Kidney epithelial cell (primary cell): ENCODE results near the gene DTWD2. TPM values are rescaled to one million over a fixed set of nuclear protein-coding genes. Genes with fewer than 3 reads are reported as not detected.

ENCODE experiments used
- DNase-seq: peaks from one replicate; pipeline ENCODE4 v3.0.0-alpha.2; 2010; ENCODE audit warnings: low read depth
- H3K27me3 ChIP-seq: 2 replicates; pipeline ENCODE4 v1.6.0; 2011; ENCODE audit warnings: low read length; ENCODE audit not compliant: control insufficient read depth, insufficient read depth
- H3K36me3 ChIP-seq: 2 replicates; pipeline ENCODE4 v1.5.1; 2011; ENCODE audit warnings: low read length; ENCODE audit not compliant: control insufficient read depth, insufficient read depth
- H3K4me3 ChIP-seq: 2 replicates; pipeline ENCODE4 v1.5.1; 2011; ENCODE audit warnings: low read depth, mild to moderate bottlenecking, control low read depth, low read length
- total RNA-seq: library from RNA; depleted of rRNA; stranded (reverse); fragments of >200 nt; gene quantifications from 2 replicates; pipeline ENCODE4 v1.2.3, GENCODE V29; 2015
- TF ChIP-seq, protein P1 (sequence below): IDR thresholded peaks from 2 replicates; pipeline ENCODE4 v1.5.1; 2011; ENCODE audit warnings: mild to moderate bottlenecking, moderate library complexity, low read length, control low read depth, inconsistent platforms; ENCODE audit not compliant: insufficient read depth, poor library complexity, severe bottlenecking

Gene DTWD2
- total RNA-seq, 1 donor from 2014 or later, result 7.9 TPM

DNA sequence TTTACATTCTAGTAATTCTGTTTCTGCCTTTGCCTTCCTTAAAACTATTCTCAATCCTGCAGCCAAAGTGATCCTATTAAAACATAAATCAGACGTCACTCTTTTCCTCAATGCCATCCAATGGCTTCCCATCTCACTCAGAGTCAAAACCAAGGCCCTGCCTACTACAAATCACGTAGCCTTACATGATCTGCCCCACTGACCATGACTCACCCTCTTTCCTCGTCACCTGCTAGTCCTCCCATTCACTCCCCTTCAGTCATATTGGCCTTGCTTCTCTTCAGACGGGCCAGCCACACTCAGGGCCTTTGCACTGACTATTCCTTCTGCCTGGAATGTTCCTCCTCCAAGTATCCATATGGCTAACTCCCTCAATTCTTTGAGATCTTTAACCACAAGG lies 43.6 kb upstream of the DTWD2 start:
- no peaks in the 10 kb centered on the region for H3K27me3 ChIP-seq
- no peaks in the 10 kb centered on the region for H3K36me3 ChIP-seq
- TF ChIP-seq, protein P1, sequence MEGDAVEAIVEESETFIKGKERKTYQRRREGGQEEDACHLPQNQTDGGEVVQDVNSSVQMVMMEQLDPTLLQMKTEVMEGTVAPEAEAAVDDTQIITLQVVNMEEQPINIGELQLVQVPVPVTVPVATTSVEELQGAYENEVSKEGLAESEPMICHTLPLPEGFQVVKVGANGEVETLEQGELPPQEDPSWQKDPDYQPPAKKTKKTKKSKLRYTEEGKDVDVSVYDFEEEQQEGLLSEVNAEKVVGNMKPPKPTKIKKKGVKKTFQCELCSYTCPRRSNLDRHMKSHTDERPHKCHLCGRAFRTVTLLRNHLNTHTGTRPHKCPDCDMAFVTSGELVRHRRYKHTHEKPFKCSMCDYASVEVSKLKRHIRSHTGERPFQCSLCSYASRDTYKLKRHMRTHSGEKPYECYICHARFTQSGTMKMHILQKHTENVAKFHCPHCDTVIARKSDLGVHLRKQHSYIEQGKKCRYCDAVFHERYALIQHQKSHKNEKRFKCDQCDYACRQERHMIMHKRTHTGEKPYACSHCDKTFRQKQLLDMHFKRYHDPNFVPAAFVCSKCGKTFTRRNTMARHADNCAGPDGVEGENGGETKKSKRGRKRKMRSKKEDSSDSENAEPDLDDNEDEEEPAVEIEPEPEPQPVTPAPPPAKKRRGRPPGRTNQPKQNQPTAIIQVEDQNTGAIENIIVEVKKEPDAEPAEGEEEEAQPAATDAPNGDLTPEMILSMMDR, result no peak
- no peak overlapping the region for H3K4me3 ChIP-seq
- DNase-seq, result peak; percentile 12

GRCh38 chr5:119031011-119031886 lies 42.9 kb upstream of the DTWD2 start:
- no peaks in the 10 kb centered on the region for H3K27me3 ChIP-seq
- no peaks in the 10 kb centered on the region for H3K36me3 ChIP-seq
- no peak for DNase-seq
- H3K4me3 ChIP-seq, result no peak overlapping the region
- TF ChIP-seq, protein P1, result no peak

DNA sequence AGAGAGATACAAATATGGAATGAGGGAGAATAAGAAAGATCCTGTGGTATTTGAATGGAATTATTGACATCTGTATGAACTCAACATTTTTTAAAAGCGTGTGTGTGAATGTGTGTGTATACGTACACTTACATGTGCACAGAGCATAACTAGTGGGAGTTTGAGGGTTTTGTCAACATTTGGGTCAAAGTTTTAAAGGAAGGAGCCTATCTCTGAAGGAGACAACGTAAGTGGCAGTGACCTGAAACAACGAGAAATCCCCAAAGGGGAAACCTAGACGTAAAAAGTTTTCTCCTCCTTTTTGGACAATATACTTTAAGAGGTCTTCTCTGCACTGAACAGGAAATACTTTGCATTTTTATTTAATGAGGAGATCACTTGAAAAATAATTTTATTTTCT lies 40.2 kb upstream of the DTWD2 start:
- TF ChIP-seq, protein P1, result no peak
- Histone ChIP-seq H3K4me3 (no peak overlapping the region), H3K27me3 (no peaks in the 10 kb centered on the region), H3K36me3 (no peaks in the 10 kb centered on the region)
- DNase-seq, result no peak

DNA sequence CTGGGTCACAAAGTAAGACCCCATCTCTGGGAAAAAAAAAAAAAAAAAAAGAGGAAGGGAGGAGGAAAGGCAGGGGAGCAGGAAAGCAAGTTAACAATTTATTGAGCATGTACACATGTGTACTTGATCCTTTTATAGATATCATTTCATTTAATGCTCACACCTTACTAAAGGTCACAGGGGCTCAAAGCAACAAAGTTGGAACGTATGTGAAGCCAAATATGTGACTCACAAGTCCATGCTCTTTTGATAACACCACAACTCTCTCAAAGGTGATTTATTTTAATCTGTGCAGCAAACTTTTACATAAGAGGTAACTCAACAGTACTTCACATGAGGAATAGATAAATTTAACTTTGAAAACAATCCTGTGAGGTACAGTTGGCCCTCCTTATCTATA lies 34.4 kb upstream of the DTWD2 start:
- Histone ChIP-seq H3K4me3 (no peak overlapping the region), H3K27me3 (no peaks in the 10 kb centered on the region), H3K36me3 (no peaks in the 10 kb centered on the region)
- TF ChIP-seq, protein P1, result no peak
- no peak for DNase-seq

DNA sequence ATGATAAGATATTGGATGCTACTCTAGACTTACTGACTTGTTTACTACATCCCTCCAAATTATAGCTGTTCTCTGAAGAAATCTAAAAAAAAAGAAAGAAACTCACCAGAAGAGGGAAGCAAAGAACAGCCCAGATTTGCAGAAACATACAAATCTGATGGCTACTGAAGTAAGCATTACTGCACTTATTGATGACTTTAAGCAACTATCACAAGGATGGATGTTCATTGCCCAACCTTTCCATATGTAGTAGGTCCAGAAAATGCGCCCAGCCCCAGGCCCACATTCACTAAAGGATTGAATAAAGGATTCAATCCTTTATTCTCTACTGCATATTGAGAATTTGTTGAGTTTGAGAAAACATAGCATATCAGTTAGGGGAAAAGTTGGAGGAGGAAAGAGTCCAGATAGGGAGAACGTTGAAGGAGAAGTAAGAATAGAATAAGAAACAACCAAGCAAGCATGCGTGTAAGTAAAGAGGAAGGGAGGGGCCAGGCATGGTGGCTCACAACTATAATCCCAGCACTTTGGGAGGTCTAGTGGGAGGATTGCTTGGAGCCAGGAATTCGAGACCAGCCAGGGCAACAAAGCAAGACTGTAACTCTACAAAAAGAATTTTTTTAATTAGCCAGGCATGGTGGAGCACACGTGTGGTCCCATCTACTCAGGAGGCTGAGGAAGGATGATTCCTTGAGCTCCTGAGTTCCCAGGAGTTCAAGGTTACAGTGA lies 33.8 kb upstream of the DTWD2 start:
- DNase-seq, result no peak
- TF ChIP-seq, protein P1, result peak; percentile 47
- H3K4me3 ChIP-seq, result no peak overlapping the region
- no peaks in the 10 kb centered on the region for H3K27me3 ChIP-seq
- no peaks in the 10 kb centered on the region for H3K36me3 ChIP-seq
